ENCODE measurements around the gene DZIP1.
A peak's percentile ranks its signal among the peaks of the same experiment; 100 is the strongest.
"Not testable (repeated sequence)": the region's sequence is repeated elsewhere in the genome, so short reads cannot be mapped to it uniquely, and the experiment has no call there.

Gene DZIP1, protein sequence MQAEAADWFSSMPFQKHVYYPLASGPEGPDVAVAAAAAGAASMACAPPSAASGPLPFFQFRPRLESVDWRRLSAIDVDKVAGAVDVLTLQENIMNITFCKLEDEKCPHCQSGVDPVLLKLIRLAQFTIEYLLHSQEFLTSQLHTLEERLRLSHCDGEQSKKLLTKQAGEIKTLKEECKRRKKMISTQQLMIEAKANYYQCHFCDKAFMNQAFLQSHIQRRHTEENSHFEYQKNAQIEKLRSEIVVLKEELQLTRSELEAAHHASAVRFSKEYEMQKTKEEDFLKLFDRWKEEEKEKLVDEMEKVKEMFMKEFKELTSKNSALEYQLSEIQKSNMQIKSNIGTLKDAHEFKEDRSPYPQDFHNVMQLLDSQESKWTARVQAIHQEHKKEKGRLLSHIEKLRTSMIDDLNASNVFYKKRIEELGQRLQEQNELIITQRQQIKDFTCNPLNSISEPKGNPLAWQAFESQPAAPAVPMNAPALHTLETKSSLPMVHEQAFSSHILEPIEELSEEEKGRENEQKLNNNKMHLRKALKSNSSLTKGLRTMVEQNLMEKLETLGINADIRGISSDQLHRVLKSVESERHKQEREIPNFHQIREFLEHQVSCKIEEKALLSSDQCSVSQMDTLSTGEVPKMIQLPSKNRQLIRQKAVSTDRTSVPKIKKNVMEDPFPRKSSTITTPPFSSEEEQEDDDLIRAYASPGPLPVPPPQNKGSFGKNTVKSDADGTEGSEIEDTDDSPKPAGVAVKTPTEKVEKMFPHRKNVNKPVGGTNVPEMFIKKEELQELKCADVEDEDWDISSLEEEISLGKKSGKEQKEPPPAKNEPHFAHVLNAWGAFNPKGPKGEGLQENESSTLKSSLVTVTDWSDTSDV

DNA sequence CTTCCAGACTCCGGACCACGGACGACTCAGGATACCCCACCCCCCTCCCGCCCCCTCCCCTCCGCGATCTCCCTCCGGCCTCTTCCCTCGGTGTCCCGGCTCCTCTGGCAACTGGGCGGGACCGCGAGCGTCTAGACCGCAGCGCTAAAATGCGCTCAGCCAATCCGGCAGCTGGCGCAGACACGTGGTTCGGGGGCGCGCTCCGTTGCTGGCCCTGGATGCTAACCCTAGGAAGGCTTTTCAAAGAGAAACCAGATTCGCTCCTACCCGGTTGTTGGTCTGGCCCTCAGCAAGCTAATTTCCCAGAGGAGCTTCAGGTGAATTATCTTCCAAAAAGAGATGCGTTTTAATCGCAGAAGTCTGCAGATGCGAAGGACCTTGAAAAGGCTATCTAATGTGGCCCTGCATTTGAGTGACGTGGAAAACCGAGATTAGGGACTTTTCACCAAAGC, at the start of gene DZIP1:
Gene DZIP1, minus strand, starts transcription at position 106 of the 452 bp plus-strand sequence. CDS start 2,677 bp downstream, outside the sequence.
- DNase-seq = peak; percentile 97

DNA sequence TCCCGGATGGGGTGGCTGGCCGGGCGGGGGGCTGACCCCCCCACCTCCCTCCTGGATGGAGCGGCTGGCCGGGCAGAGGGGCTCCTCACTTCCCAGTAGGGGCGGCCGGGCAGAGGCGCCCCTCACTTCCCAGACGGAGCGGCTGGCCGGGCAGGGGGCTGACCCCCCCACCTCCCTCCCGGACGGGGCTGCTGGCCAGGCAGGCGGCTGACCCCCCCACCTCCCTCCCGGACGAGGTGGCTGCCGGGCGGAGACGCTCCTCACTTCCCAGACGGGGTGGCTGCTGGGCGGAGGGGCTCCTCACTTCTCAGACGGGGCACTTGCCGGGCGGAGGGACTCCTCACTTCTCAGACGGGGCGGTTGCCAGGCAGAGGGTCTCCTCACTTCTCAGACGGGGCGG, 46.5 kb upstream of the DZIP1 start:
- not testable (repeated sequence) for DNase-seq

DNA sequence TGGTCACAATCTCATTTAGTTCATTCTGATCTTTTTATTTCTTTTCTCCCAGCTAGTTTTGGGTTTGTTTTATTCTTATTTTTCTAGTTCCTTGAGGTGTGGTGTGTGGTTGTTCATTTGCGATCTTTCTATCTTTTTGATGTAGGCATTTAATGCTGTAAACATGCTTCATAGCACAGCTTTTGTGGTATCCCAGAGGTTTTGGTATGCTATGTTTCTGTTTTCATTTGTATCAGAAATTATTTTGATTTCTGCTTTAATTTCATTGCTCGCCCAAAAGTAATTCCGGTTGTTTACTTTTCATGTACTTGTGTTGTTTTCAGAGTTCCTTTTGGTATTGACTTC, 45.0 kb upstream of the DZIP1 start:
- no peak for DNase-seq

DNA sequence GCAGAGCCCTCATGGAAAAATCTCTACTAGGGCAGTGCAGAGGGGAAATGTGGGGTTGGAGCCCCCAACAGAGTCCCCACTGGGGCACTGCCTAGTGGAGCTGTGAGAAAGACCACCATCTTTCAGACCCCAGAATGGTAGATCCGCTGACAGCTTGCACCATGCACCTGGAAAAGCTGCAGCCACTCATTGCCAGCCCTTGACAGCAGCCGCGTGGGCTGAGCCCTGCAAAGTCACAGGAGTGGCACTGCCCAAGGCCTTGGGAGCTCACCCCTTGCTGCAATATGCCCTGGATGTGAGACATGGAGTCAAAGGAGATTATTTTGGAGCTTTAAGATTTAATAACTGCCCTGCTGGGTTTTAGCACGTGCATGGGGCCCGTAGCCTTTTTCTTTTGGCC, 40.5 kb upstream of the DZIP1 start:
- DNase-seq = not testable (repeated sequence)

DNA sequence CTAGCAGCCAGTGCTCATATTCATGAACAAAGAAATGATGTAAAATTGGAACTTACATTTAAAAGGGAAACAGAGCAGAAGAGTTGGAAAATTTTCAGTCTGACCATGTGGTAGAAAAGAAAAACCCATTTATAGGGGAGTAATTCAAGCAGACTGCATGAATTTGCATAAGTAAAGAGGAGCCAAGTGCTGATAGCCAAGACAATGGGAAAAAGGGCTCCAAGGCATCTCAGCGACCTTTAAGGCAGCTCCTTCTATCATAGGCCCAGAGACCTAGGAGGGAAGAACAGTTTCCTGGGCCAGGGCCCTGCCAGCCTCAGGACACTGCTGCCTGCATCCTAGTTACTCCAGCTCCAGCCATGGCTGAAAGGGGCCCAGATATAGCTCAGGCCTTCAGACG, 39.9 kb upstream of the DZIP1 start:
- no peak for DNase-seq

DNA sequence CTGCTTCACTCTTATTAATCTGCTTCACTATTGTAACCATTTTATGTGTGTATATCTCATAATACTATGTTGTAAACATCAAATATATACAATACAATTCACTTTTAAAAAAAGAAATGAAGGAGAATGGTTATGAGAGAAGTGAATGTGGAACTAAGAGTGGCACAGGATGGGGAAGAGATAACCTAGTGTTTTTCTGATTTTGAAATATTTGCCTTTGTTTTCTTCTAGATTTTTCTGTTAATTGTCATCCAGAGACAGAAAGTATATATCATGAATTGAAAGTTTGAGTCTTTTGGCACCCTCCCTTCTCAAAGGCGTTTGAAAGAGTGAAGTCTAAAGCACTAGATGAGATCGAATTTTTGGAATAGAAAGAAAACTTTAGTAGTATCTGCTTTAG, 35.2 kb upstream of the DZIP1 start:
- DNase-seq = no peak

DNA sequence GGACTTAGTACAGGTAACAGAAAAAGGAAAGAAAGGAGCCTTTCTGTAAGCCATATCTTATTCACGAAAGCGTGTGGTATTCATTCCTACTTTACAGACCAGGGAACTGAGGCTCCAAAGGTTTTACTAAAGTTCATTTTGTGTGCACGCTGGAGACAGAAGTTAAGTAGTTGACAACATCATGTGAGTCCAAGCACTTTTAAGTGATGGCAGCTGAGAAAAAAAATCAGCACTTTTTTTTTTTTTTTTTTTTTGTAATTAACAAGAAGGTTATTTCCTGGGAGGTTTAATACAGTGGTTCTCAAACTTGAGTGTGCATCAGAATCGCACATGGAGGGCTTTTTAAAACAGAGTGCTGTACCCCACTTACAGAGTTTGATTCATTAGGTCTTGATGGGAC, 34.5 kb upstream of the DZIP1 start:
- DNase-seq = no peak

DNA sequence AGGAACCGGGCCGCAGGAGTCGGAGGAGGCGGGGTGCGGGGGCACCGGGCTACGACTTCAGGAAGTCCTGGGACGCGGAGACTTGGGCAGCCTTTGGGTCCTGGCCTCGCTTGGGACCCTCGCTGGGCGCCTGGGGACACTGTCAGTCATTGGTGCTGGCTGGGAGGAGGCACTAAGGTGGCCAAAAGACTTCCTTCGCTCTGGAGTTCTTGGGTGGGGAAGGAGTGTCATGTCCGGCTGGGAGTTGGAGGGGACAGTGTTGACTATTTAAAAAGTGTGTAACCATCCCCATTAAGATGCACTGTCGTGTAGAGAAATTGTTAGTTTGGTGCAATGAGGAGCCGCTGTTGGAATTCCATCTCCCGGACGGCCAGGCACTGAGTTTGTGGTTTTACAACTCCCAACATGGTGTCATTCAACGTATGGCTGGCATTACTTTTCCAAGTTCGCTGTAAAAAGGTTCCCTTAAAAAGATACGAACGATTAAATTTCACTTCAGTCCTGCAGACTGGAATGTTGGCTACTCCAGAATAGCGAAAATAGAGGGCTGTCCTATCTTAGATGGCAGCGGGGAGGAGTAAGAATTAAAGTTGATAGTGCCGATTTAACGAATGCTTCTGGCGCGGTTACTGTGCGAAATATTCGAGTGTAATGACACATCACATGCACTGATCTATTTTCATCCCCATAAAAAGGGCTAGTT, 33.2 kb upstream of the DZIP1 start:
- no peak for DNase-seq

DNA sequence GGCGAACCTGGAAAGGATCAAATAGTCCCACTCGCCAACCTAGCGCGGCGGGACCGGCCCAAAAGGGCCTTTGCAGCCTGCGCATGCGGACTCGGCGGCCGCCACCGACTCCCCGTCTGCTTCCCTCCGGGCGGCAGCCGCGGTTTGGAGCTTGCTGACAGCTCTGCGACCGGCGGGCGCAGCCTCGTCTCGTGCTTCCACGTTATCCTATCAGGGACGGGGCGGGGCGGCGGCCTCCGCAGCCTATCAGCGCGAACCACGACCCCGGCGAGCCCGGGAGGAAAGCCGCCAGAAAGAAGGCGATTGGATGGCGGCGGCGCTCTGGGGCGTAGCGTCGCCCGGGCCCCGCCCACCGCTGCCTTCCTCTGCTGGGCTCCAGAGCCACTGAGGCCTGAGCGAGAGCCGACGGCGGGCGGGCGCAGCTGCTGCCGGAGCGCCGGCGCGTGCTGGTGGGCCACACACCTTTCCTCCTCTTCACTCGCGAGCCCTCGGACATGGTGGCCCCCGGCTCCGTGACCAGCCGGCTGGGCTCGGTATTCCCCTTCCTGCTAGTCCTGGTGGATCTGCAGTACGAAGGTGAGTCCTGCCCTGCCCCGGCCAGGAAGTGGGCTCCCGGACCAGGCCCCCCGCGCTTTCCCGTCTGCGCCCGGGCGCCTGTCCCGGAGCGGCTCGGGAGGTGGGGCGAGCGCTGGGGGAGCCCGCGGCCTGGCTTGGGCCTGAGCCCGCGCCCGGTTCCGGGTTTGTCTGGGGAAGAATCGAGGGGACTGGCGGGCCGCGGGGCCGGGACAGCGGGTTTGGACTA, 32.5 kb upstream of the DZIP1 start, which contains the start of gene DNAJC3:
Gene DNAJC3, plus strand, starts transcription at position 378 of the 802 bp plus-strand sequence. Its CDS starts 117 bp downstream, at position 495.
- peak; percentile 100 for DNase-seq

DNA sequence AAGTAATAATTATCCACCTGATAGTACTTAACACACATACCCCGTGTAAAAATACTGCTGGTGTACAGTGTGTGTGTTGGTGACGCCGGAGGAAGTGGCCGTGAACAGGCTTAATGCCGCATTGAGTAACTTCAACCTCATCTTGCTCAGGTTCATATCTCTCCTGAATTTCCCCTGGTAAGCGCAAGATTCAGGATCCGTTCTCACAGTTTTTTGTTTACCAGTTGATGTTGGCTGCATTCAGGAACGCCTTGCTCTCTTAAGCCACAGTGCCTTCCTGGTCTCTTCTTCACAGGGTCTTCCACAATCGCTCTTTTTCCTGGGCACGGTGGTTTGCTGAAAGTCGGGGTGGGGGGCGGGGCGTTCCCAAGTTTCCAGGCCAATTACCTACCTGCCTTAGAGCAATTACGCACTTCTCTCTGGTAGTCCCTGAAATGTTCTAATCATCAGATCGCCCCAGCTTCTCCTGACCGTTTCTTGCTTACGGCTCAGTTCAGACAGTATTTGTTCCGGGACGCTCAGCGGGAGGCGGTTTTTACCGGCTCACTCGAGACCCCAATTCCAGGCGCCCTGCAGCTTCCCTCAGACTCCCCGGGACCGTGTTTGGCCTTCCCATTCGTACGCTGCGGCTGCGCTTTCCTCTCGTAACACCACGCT, 31.7 kb upstream of the DZIP1 start:
- DNase-seq = no peak

DNA sequence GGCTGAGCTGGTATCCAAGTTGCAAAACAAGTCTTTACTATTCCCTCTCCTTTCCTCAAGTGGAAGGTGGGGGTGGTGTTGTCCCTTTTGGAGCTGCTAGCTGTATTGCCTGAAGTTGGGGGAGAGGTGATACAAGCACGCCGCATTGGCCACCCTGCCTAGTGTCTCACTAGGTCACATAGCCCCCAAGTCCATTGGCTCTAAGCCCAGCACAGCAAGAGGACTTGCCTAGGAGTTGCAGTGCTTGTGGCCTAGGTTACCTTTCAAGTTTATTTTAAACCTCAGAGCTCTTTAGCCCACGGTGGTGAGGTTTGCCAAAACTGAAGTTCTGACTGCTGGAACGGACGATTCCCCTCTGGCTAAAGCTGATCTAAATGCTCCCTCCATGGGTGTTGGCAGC, 27.1 kb upstream of the DZIP1 start:
- no peak for DNase-seq

DNA sequence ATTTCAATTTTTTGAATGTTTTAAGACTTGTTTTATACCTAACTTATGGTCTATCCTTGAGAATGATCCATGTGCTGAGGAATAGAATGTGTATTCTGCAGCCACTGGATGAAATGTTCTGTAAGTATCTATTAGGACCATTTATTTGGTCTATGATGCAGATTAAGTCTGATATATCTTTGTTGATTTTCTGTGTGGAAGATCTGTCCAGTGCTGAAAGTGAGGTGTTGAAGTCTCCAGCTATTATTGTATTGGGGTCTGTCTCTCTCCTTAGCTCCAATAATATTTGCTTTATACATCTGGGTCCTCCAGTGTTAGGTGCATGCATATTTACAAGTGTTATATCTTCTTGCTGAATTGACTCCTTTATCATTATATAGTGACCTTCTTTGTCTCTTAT, 22.7 kb upstream of the DZIP1 start:
- not testable (repeated sequence) for DNase-seq

DNA sequence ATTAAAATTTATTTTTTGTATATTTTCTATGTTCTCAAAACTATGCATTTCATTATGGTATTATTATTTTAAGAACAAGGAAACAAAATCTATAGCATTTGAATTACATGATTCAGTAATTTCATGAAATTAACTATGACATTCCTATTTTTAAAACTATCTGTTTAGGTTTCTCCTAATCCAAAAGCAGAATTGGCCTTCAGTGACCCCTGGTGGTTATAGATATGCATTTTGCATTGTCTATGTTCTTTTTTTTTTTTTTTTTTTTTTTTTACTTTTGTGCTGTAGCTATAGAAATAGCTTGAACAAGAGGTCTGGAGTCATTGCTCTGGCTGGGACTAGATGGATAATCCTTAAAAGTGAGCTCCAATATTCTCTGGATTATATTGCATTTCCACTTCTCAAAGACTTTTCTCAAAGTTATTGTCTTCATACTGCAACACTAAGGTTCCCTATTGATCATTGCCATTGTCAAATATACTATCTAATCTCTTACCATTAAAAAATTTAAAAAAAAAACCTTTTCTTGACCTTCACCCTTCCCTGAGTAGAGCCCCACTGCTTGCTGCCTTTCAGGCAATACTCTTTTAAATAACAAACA, 16.6 kb upstream of the DZIP1 start:
- no peak for DNase-seq

DNA sequence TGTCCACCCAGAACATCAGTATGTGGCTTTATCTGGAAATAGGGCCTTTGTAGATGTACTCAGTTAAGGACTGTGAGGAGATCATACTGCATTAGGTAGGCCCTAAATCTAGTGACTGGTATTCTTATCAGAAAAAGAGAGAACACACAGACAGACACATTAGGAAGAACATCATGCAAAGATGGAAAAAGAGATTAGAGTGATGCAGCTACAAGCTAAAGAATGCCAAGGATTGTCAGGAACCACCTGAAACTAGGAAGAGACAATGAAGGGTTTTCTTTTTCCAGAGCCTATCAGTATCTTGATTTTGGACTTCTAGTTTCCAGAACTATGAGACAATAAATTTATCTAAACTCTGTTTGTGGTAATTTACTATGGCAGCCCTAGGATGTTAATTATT, 15.0 kb upstream of the DZIP1 start:
- no peak for DNase-seq

DNA sequence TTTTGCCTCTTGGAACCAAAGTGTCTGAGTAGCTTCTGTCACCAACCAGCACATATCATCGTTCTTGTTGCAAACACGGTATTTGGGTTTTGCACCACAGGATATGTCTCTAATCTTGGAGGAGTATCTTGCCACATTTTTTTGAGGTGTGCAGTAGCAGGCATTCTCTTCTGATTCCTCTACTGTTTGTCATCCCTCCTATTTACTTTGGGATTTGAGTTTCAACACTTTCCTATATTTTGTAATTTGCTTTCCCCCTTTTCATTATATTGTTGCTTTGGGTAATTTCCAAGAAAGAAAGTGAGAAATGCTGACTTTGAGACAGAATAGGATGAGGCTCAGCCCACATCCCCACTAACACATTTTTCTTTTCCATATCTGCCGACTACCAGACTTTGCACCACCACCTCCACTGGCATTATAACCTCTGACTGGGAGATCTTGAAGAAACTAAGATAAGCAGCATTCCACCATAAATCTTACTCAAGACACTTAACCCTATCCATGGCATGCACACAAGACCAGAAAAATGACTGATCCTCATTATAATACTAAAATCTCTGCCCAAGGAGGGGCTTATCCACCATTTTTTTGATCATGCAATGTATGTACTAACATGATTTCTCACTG, 12.0 kb upstream of the DZIP1 start:
- DNase-seq = no peak

DNA sequence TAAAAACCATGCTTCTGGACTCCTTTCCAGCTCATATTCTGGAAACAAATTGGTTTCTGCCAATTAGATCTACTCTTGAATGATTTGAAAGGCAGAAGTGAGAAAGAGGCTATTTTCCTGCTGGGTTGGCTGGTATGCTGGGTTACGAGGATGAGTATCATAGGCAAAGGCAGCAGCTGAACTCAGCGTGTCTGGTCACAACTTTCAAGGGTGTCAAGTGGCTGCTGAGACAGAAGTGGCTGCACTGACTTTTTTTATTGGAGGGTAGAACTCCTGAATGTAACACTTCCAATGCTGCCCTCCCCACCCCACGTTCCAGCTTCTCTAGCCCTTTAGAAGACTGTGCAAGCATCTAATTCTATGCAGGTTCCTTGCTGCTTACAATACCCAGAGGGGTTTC, 8.3 kb upstream of the DZIP1 start:
- DNase-seq = no peak

DNA sequence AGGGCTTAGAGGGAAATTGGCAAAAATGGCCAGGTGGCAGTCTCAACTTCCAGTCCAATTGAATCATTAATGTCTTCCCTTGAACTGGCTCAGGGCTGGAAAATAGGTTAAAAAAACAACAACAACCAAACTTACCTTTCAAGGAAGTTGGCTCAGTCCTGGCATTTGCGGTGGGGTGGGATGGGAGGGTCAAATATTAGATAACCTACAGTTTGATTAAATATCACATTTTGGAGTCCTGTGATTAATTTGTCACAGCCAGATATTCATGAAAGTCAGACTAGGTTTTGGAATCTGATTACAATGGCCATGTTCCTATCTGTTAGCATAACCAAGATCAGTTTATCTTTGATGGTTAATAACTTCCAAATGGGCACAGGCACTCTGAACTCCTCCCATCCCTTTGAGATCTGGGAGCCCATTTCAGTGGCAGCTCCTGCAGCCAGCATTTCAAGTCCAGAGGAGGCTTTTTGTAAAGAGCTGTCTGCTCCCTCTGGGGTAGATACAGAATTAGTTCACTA, 7.8 kb upstream of the DZIP1 start:
- DNase-seq = no peak

DNA sequence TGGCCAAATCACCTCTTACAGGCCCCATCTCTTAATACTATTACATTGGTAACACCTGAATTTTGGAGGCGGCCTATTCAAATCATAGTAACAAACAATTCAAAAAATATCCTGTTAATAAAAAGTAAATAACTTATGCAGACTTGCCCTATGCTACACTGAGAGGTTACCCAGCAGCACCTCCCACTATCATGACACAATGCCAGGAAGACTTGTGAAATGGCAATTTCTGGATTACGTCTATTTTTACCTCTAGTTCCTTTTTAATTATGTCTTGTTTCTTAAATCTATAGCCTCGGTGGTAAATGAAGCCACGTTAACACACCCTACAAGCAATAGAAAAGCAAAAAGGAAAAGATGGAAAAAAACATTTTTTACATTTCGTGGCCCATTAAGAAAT, 6.2 kb upstream of the DZIP1 start:
- DNase-seq = no peak

DNA sequence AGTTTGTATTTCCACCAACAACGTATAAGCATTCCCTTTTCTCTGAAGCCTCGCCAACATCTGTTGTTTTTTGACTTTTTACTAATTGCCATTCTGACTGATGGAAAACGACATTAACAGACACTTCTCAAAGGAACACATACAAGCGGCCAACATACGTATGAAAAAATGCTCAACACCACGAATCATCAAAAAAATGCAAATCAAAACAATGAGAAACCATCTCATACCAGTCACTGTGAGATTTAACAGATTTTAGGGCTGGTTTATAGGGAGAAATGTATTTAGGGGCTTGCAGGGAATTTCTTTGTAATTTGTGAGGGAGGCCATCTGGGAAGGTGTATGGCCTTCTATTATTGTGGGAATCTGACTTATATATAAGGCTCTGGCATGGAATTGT, 2.8 kb upstream of the DZIP1 start:
- DNase-seq = no peak

DNA sequence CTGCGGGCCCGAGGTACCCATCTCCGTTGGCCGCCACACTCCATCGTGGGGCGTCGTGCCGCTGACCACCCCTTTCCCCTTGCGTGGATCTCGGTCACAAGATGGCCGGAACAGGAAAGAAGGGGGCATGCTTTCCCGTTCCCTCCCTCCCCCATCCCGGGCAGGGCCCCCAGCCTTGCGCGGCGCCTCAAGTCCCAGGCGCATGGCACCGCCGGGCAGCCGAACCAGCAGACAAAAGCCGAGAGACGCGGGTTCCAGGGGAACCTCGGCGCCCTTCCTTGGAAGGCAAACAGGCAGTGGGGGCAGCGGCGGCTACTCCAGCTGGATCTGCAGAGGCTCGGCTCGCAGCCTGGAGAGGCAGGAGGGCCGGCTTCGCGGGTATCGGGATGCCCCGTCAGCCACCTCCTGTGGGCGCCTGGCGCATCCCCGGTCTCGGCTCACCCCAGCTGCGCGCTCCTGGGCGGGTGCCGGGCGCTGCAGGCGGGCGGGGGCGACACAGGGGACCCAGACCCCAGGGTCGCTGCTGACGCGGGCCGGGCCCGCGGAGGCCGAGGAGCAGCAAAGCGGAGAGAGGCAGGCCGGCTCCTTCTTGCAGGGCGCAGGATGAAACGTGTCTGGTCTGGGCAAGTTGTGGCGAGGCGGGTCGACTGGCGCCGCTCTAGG, 439 bp downstream of the DZIP1 start:
- DNase-seq = peak; percentile 85

Measured in islet precursor cell (in vitro differentiated cells).